CD4-positive, alpha-beta memory T cell (primary cell): ENCODE measurements around the gene DNAL1. TPM values are rescaled to one million over a fixed set of nuclear protein-coding genes. Genes with fewer than 3 reads are reported as not detected.

ENCODE experiments used
- CTCF ChIA-PET: fragments of 350-600 bp; sonication (Branson Sonifier 250); formaldehyde crosslinking; loops from one replicate; lab custom pipeline; 2021; ENCODE audit warnings: inconsistent platforms; ENCODE audit not compliant: partially characterized antibody; lab: Charles Lee
- POLR2A ChIA-PET: fragments of 350-600 bp; sonication (Branson Sonifier 250); formaldehyde crosslinking; loops from one replicate; lab custom pipeline; 2021; ENCODE audit not compliant: partially characterized antibody; lab: Charles Lee
- DNase-seq, 5 donors: peaks; one replicate each; pipeline versions ENCODE4 v3.0.0 to v3.0.0-alpha.2; 2020 to 2022; ENCODE audit warnings: mixed read lengths in 1 of 5
- H3K27ac ChIP-seq: one replicate; pipeline ENCODE4 v1.7.0; 2013; ENCODE audit warnings: low read depth, low read length
- H3K27me3 ChIP-seq: 2 replicates; pipeline ENCODE4 v1.7.0; 2013; ENCODE audit warnings: mild to moderate bottlenecking, low read length, moderate library complexity; ENCODE audit not compliant: insufficient read depth
- H3K36me3 ChIP-seq: 2 replicates; pipeline ENCODE4 v1.7.0; 2013; ENCODE audit warnings: mild to moderate bottlenecking, low read length, moderate library complexity; ENCODE audit not compliant: insufficient read depth
- H3K4me1 ChIP-seq: 2 replicates; pipeline ENCODE4 v1.7.0; 2013; ENCODE audit warnings: mild to moderate bottlenecking, low read length, moderate library complexity; ENCODE audit not compliant: insufficient read depth
- H3K4me3 ChIP-seq, 2 donors: one replicate each; pipeline ENCODE4 v1.7.0; 2013; ENCODE audit warnings: low read length in 2 of 2, mild to moderate bottlenecking in 1 of 2
- H3K9me3 ChIP-seq, 2 donors: one replicate each; pipeline ENCODE4 v1.7.0; 2013; ENCODE audit warnings: low read length in 2 of 2, control low read depth in 1 of 2; ENCODE audit not compliant: control insufficient read depth in 1 of 2
- H3K27ac Mint-ChIP-seq, 7 donors: one replicate each; pipeline ENCODE4 v1.8.0; 2020 to 2021; ENCODE audit warnings: mixed read lengths in 7 of 7, mild to moderate bottlenecking in 6 of 7, inconsistent platforms in 3 of 7, moderate library complexity in 3 of 7
- H3K27me3 Mint-ChIP-seq, 2 donors: one replicate each; pipeline ENCODE4 v1.8.0; 2020 to 2021; ENCODE audit warnings: mixed read lengths in 2 of 2
- H3K36me3 Mint-ChIP-seq, 2 donors: one replicate each; pipeline ENCODE4 v1.8.0; 2020 to 2021; ENCODE audit warnings: mixed read lengths in 2 of 2, inconsistent platforms in 1 of 2, mild to moderate bottlenecking in 1 of 2
- H3K4me1 Mint-ChIP-seq, 4 donors: one replicate each; pipeline ENCODE4 v1.8.0; 2020 to 2021; ENCODE audit warnings: mixed read lengths in 4 of 4, mild to moderate bottlenecking in 1 of 4
- H3K4me3 Mint-ChIP-seq, 8 donors: one replicate each; pipeline ENCODE4 v1.8.0; 2020 to 2021; ENCODE audit warnings: mixed read lengths in 8 of 8, mild to moderate bottlenecking in 7 of 8, moderate library complexity in 6 of 8, inconsistent platforms in 3 of 8
- H3K9me3 Mint-ChIP-seq, 8 donors: one replicate each; pipeline ENCODE4 v1.8.0; 2020 to 2021; ENCODE audit warnings: mixed read lengths in 8 of 8, mild to moderate bottlenecking in 5 of 8, inconsistent platforms in 3 of 8, moderate library complexity in 1 of 8
- intact Hi-C: fragments of 100-400 bp; cut with micrococcal nuclease; formaldehyde crosslinking; loops from one replicate; pipeline ENCODE4 v1.15.1; 2023
- polyA plus RNA-seq, 2 donors: library from polyadenylated mRNA; unstranded; fragments of 300-500 nt; fragmentation: Illumina TruSeq; gene quantifications; one replicate each; pipeline ENCODE4 v1.2.3, GENCODE V29; 2021
- total RNA-seq, 2 experiments: library from RNA; stranded (reverse); gene quantifications; one replicate each; pipeline ENCODE4 v1.2.3, GENCODE V29; 2021

DNAL1 gene
- total and polyA plus RNA-seq, 4 experiments from 2014 or later: 5.4 to 8.6 (median 8.1) TPM

DNA sequence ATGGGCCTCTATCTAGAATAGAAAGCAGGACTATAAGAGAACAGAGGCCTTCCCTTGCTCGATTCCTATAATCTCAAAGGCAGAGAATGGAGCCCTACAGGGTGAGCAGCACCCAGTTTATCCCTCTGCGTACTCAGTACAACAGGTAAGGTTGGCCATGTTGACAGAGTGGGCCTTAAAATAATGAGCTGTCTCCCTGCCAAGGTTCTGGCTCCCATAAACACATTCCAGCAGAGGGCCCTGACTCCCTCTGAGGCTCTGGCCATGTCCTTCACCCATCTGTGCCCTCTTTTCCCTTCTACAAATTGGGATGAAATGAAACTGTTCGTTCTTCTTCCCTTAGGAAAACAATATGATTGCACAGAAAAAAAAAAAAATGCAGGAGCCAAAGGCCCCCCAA is 86.3 kb downstream of the DNAL1 start:
- CTCF ChIA-PET: interaction anchor here (0.6 to 11.0 kb wide), 13 partner anchors 11 to 120 kb away, joined by 3 to 272 read pairs (median 6); partner anchors contain the start of gene PTGR2
- intact Hi-C loops: no loop called here
- POLR2A ChIA-PET: interaction anchor here (0.6 to 7.8 kb wide), 5 partner anchors 12 to 1784 kb away, joined by 3 to 62 read pairs (median 27); a partner anchor contains a TSS
- no peak overlapping the region for H3K4me3 Mint-ChIP-seq
- Histone ChIP-seq H3K4me3 (no peak overlapping the region), H3K27me3 (no peaks in the 10 kb centered on the region), H3K9me3 (no peaks in the 10 kb centered on the region), H3K36me3 (peaks cover 58% of the 10 kb centered on the region), H3K4me1 (peaks cover 22% of the 10 kb centered on the region), H3K27ac (no peak overlapping the region)
- no peak for DNase-seq
- peaks cover 32 to 62% of the 10 kb centered on the region in 2 donors for H3K36me3 Mint-ChIP-seq
- no peaks in the 10 kb centered on the region for H3K27me3 Mint-ChIP-seq
- H3K4me1 Mint-ChIP-seq: peaks cover 13 to 27% (median 20%) of the 10 kb centered on the region in 4 donors
- H3K9me3 Mint-ChIP-seq: no peaks in the 10 kb centered on the region
- H3K27ac Mint-ChIP-seq: peak overlapping the region in 3 of 7 donors; percentile 37 to 94 (median 46)

DNA sequence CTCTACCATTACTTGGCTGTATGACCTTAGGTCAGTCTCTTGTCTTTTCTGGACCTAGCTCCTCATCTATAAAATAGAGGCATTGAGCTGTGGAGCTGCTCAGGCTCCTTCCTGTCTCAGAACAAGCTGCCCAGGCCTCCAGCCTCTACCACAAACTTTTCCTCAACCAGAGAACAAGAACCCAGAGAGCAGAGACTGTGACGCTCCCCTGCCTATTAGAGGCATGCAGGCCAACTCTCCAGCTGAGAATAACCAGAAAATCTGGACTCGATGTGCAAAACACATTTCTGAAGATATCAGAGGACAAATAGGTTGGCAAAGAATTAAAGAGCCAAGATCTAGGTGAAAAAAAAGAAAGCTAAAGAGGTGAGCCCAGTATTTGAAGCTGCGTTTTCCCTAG is 87.2 kb downstream of the DNAL1 start:
- ChIA-PET POLR2A (interaction anchor here (0.6 to 7.8 kb wide), 4 partner anchors 11 to 1783 kb away, joined by 3 to 62 read pairs (median 22); a partner anchor contains a TSS), CTCF (interaction anchor here (1.0 to 11.0 kb wide), 7 partner anchors 8 to 94 kb away, joined by 3 to 272 read pairs (median 6); a partner anchor contains a TSS)
- no peaks in the 10 kb centered on the region for H3K9me3 Mint-ChIP-seq
- peak overlapping the region; percentile 22 to 86 (median 48) for H3K27ac Mint-ChIP-seq
- H3K27me3 Mint-ChIP-seq: no peaks in the 10 kb centered on the region
- intact Hi-C loops: no loop called here
- no peaks in the 10 kb centered on the region for H3K9me3 ChIP-seq
- no peaks in the 10 kb centered on the region for H3K27me3 ChIP-seq
- peak overlapping the region; percentile 24 for H3K27ac ChIP-seq
- peaks cover 24% of the 10 kb centered on the region for H3K4me1 ChIP-seq
- H3K4me3 Mint-ChIP-seq: no peak overlapping the region
- no peak for DNase-seq
- peaks cover 38 to 64% of the 10 kb centered on the region in 2 donors for H3K36me3 Mint-ChIP-seq
- H3K4me3 ChIP-seq: no peak overlapping the region
- H3K36me3 ChIP-seq: peaks cover 56% of the 10 kb centered on the region
- H3K4me1 Mint-ChIP-seq: peaks cover 13 to 27% (median 21%) of the 10 kb centered on the region in 4 donors

DNA sequence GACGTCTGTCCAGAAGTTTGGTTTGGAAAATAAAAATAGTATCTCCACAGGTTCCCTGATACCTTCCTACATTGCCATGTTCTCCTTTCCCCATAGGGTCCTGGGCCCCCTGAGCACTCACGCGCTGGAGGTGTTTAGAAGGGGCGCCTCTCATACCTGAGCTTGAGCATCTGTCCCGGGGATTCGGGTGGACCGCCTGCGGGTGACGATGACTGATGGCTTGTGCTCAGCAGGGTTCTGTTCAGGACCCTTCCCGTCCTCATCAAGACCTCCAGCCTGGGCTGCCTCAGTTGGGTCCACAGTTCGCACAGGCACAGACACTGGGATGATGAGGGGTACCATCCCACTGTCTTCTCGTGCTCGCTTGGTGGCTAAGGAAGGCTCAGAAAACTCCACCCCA is 92.1 kb downstream of the DNAL1 start:
- peak overlapping the region in 5 of 7 donors; percentile 8 to 84 (median 64) for H3K27ac Mint-ChIP-seq
- H3K27me3 Mint-ChIP-seq: no peaks in the 10 kb centered on the region
- Histone ChIP-seq H3K9me3 (no peaks in the 10 kb centered on the region), H3K27ac (no peak overlapping the region), H3K27me3 (no peaks in the 10 kb centered on the region), H3K4me1 (peaks cover 34% of the 10 kb centered on the region), H3K36me3 (peaks cover 39% of the 10 kb centered on the region), H3K4me3 (no peak overlapping the region)
- peaks cover 21 to 36% (median 27%) of the 10 kb centered on the region in 4 donors for H3K4me1 Mint-ChIP-seq
- intact Hi-C loops: no loop called here
- POLR2A ChIA-PET: interaction anchor here (10.9 kb wide), 1 partner anchor 19 kb away, joined by 421 read pairs; a partner anchor contains a TSS
- DNase-seq: peak in 1 of 5 donors; percentile 21
- no peaks in the 10 kb centered on the region for H3K9me3 Mint-ChIP-seq
- CTCF ChIA-PET: interaction anchor here (11.0 kb wide), 1 partner anchor 6 kb away, joined by 121 read pairs; no protein-coding TSS in a partner anchor
- H3K4me3 Mint-ChIP-seq: no peak overlapping the region
- peaks cover 23 to 45% of the 10 kb centered on the region in 2 donors for H3K36me3 Mint-ChIP-seq

DNA sequence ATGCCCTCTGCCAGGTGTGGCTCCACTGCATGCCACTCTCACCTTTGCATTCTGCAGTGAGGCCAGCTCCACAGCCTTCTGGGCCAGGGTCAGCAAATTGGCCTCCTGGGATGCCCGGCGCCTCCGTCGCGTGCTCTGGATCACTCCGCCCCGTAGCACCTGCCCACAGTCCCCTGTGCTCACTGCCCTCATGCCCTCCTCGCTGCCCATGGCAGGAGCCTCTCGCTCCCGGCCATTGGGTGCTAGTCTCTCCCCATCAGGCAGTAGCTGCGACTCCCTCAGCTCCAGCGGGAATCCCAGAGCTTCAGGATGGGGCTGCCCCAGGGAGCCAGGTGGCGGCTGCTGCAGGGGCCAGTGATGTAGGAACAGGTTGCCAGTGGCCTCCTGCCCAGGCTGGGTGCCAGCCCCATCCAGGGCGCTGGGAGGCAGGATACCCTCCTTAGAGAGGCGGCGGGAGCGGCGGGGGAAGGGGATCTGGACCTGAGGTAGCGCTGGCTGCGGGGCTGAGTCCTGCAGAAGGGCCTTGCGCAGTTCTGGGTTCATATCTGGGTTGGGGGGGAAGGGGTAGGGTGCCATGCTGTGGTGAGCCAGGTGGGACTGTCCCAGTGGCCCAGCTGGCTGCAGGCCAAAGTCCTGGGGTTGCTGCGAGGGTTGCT is 93.9 kb downstream of the DNAL1 start:
- no peaks in the 10 kb centered on the region for H3K27me3 ChIP-seq
- peaks cover 49% of the 10 kb centered on the region for H3K4me1 ChIP-seq
- no peak overlapping the region for H3K4me3 ChIP-seq
- peaks cover 19 to 41% of the 10 kb centered on the region in 2 donors for H3K36me3 Mint-ChIP-seq
- intact Hi-C loops: no loop called here
- peaks cover 34 to 49% (median 40%) of the 10 kb centered on the region in 4 donors for H3K4me1 Mint-ChIP-seq
- no peak overlapping the region for H3K27ac ChIP-seq
- H3K36me3 ChIP-seq: peaks cover 36% of the 10 kb centered on the region
- no peak overlapping the region for H3K4me3 Mint-ChIP-seq
- no peaks in the 10 kb centered on the region for H3K9me3 ChIP-seq
- no peak overlapping the region for H3K27ac Mint-ChIP-seq
- CTCF ChIA-PET: interaction anchor here (8.1 to 11.0 kb wide), 3 partner anchors 8 to 20 kb away, joined by 82 to 121 read pairs (median 100); a partner anchor contains a TSS
- POLR2A ChIA-PET: interaction anchor here (1.1 to 10.9 kb wide), 3 partner anchors 17 to 49 kb away, joined by 3 to 421 read pairs (median 136); a partner anchor contains a TSS
- no peaks in the 10 kb centered on the region for H3K27me3 Mint-ChIP-seq
- DNase-seq: peak in 1 of 5 donors; percentile 14
- H3K9me3 Mint-ChIP-seq: no peaks in the 10 kb centered on the region

DNA sequence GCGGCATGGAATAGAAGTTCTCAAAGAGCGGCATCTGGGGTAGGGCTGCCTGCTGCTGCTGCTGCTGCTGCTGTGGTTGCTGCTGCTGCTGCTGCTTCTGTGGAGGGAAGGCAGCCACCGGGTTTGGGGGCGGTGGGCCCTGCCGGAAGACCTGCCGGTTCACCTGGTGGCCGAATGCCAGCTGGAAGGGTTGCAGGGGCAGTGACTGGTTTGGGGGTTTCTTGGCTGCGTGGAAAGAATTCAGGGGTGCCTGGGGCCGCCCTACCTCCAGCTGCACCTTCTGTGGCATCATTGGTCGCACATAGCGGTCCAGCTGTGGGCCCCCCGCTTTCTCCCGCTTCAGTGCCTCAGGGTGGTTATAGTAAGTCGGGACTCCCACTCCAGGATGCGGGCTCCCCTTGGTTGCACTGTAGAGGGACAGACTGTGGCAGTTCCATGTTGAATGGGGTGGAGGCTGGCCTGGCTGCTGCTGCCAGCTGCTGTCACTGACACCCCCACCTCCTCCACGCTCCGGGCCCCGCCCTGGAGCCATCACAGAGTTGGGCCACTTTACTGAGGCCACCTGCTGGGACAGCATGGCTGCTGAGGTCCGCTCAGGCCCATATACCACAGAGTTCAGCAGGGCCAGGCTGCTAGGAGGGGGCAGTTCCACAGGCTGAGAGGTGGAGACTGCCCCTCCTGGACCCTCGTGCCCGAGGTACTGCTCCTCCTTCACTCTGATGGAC is 94.5 kb downstream of the DNAL1 start:
- Mint-ChIP-seq H3K36me3 (peaks cover 19 to 38% of the 10 kb centered on the region in 2 donors), H3K4me3 (no peak overlapping the region), H3K27ac (peak overlapping the region in 1 of 7 donors; percentile 98), H3K4me1 (peaks cover 39 to 56% (median 46%) of the 10 kb centered on the region in 4 donors), H3K9me3 (no peaks in the 10 kb centered on the region), H3K27me3 (no peaks in the 10 kb centered on the region)
- ChIA-PET CTCF (interaction anchor here (8.1 to 11.0 kb wide), 3 partner anchors 8 to 19 kb away, joined by 82 to 121 read pairs (median 100); a partner anchor contains a TSS), POLR2A (interaction anchor here (1.1 to 10.9 kb wide), 4 partner anchors 17 to 48 kb away, joined by 3 to 421 read pairs (median 70); a partner anchor contains a TSS)
- Histone ChIP-seq H3K4me3 (no peak overlapping the region), H3K4me1 (peaks cover 56% of the 10 kb centered on the region), H3K36me3 (peaks cover 33% of the 10 kb centered on the region), H3K9me3 (no peaks in the 10 kb centered on the region), H3K27me3 (no peaks in the 10 kb centered on the region), H3K27ac (peak overlapping the region; percentile 66)
- intact Hi-C loops: no loop called here
- peak in 1 of 5 donors; percentile 22 for DNase-seq

DNA sequence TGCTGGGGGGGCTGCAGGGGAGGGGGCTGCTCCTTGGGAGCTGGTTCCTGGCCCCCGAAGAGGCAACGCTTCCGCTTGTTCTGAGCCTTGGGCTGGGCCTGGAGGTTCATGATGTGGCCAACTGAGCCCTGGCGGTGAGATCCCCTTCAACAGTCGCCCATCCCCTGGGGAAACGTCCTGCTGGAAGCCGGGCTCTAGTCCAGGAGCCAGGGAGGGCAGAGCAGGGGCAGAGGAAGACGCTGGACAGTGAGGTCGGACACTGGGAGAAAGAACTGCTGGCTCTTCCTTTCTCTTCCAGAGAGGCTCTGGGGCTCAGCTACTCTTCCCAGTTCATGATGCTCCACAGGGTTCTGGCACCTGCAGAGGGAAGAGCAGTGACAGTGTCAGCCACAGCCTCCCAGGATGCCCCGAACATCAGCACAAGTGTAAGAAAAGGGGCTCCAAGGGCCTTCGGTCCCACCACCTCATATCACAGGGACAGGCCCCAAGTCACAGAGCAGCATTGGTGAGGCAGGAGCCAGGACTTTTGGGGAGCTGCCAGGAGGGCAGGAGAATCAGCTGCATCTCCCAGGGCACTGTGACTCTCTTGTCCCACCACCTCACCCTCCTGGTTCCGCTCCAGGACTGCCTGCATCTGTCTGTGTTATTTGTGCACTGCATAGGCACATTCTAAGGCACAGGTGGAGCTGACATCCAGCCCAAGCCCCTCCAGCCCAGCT is 95.3 kb downstream of the DNAL1 start:
- H3K4me1 ChIP-seq: peaks cover 63% of the 10 kb centered on the region
- H3K27ac ChIP-seq: peak overlapping the region; percentile 66
- no peaks in the 10 kb centered on the region for H3K27me3 ChIP-seq
- no peaks in the 10 kb centered on the region for H3K9me3 ChIP-seq
- H3K9me3 Mint-ChIP-seq: no peaks in the 10 kb centered on the region
- ChIA-PET CTCF (interaction anchor here (1.8 to 11.0 kb wide), 7 partner anchors 9 to 86 kb away, joined by 9 to 121 read pairs (median 20); a partner anchor contains a TSS), POLR2A (interaction anchor here (1.1 to 10.9 kb wide), 6 partner anchors 16 to 128 kb away, joined by 3 to 421 read pairs (median 4); partner anchors contain the start of genes ACOT6 and PTGR2)
- H3K27me3 Mint-ChIP-seq: no peaks in the 10 kb centered on the region
- intact Hi-C loops: no loop called here
- DNase-seq: peak in 1 of 5 donors; percentile 37
- H3K4me3 Mint-ChIP-seq: peak overlapping the region in 4 of 8 donors; percentile 6 to 88 (median 42)
- peaks cover 13 to 31% of the 10 kb centered on the region in 2 donors for H3K36me3 Mint-ChIP-seq
- peaks cover 31% of the 10 kb centered on the region for H3K36me3 ChIP-seq
- peaks cover 41 to 60% (median 52%) of the 10 kb centered on the region in 4 donors for H3K4me1 Mint-ChIP-seq
- H3K27ac Mint-ChIP-seq: peak overlapping the region; percentile 70 to 98 (median 86)
- no peak overlapping the region for H3K4me3 ChIP-seq
